Activated naive CD8-positive, alpha-beta T cell treated with anti-CD3 and anti-CD28 coated beads, Interleukin-2, amount 10 ng/mL, durations not matched to agents 7 days and 5 days (primary cell): ENCODE data around the gene LRRC72. TPM values are rescaled to one million over a fixed set of nuclear protein-coding genes. Genes with fewer than 3 reads are reported as not detected.
"Not testable (repeated sequence)": the region's sequence is repeated elsewhere in the genome, so short reads cannot be mapped to it uniquely, and the experiment has no call there.

Experiments used
- ATAC-seq: fragments of 150-1000 bp; cut with Tn5 transposase; one replicate; pipeline ENCODE4 v1.10.0; 2021; ENCODE audit warnings: low read depth, moderate library complexity
- POLR2A ChIA-PET: fragments of 350-600 bp; sonication (Branson Sonifier 250); formaldehyde crosslinking; loops from one replicate; lab custom pipeline; 2021; ENCODE audit warnings: antibody characterized with exemption; lab: Charles Lee
- DNase-seq: peaks from one replicate; pipeline ENCODE4 v3.0.0; 2021
- H3K27ac Mint-ChIP-seq: one replicate; pipeline ENCODE4 v1.8.0; 2022; ENCODE audit warnings: mild to moderate bottlenecking, mixed read lengths
- H3K27me3 Mint-ChIP-seq: one replicate; pipeline ENCODE4 v1.8.0; 2022; ENCODE audit warnings: mild to moderate bottlenecking, moderate library complexity, mixed read lengths
- H3K36me3 Mint-ChIP-seq: one replicate; pipeline ENCODE4 v1.8.0; 2021; ENCODE audit warnings: mild to moderate bottlenecking, mixed read lengths
- H3K4me1 Mint-ChIP-seq: one replicate; pipeline ENCODE4 v1.8.0; 2021; ENCODE audit warnings: mixed read lengths
- H3K4me3 Mint-ChIP-seq: one replicate; pipeline ENCODE4 v1.8.0; 2022; ENCODE audit warnings: mild to moderate bottlenecking, moderate library complexity, mixed read lengths
- H3K9me3 Mint-ChIP-seq: one replicate; pipeline ENCODE4 v1.8.0; 2021; ENCODE audit warnings: mixed read lengths
- total RNA-seq, 2 experiments: library from RNA; stranded (reverse); gene quantifications; one replicate each; pipeline ENCODE4 v1.2.3, GENCODE V29; 2021

Gene LRRC72
- total RNA-seq: not detected

DNA sequence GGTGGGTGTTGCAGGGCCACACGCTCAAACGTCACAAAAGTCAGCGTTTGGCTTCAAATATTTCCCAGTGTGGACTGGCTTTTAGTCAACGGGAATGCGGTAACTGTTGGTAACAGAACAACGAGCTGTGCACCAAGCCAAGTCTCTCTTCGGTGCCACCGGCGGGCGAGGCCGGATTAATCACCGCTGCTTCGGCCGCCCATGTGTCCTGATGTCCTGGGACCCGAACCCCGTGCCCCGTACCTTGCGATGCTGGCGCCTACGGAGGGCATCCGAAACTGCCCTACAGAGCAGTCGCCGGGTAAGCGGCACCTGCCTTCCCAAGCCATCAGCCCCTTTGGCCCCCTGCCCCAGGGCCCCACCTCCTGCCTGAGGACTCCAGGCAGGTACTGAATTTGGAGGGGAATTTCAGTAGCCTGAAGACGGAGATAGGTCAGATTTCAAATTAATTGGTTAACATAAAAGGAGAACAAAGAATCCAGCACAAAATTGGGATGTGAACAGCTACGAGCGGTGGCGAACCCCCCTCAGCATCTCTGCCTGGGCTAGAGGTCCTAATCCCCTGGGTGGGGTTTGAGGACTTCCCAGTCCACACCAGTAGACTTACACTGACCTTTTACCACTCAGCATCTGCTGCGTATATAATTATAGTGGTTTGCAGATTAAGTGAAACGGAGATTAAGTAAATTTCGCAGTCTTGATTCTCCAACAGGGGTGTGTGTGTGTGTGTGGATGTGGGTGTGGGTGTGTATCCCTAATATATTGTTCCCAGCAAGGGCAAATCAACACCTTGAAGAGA lies at the start of gene LRRC72:
TSS of gene LRRC72 (plus strand) at position 84 of the 799 bp plus-strand sequence. CDS start at position 212, 128 bp downstream.
- H3K27me3 Mint-ChIP-seq: peaks cover 3% of the 10 kb centered on the region
- no peak within 1 kb of the TSS for H3K27ac Mint-ChIP-seq
- DNase-seq (no peak), ATAC-seq (no peak)
- no peaks in the 10 kb centered on the region for H3K4me1 Mint-ChIP-seq
- H3K9me3 Mint-ChIP-seq: no peaks in the 10 kb centered on the region
- POLR2A ChIA-PET: no interaction called here
- no peaks in the 10 kb centered on the region for H3K36me3 Mint-ChIP-seq
- H3K4me3 Mint-ChIP-seq: no peak within 1 kb of the TSS

DNA sequence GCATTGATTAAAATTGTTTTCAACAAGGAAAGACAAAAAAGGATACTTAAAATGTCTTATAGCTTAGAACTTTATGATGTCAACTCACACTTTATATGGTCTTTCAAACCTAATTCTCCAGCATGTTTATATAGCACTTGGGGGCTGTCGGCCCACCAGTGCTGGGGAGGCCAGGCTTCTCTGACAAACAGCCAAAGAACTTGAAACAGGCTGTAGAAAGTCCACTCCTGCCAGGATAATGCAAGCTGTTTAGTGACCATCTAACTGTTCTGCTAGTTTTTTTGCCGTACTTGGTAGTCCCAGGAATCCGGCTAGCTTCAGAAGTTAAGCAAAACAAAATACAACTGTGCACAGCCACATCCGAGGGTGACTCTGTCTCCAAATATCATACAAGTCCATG lies 47.5 kb upstream of the LRRC72 start:
- no peak for ATAC-seq
- H3K36me3 Mint-ChIP-seq: no peaks in the 10 kb centered on the region

DNA sequence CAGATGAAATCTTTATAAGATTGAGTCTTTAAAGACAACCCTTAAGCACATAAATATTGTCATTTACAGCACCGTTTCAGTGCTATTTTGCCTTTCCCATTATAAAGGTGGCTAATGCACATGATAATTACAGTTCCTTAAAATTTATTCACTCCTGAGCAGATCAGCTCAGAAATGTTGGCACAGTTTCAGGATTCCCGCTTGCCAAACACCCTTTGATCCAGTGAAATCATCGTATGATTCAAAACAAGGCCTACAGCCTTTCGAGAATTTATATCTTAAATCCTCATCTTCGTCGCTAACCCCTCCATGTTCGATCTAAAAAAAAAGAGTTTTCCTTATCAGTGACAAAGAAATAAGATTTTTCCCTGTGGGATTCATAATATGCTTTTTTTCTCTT lies 47.0 kb upstream of the LRRC72 start:
- no peaks in the 10 kb centered on the region for H3K9me3 Mint-ChIP-seq

More for the DNA sequence above, 47.5 kb upstream of the LRRC72 start:
- POLR2A ChIA-PET: no interaction called here
- no peak overlapping the region for H3K4me3 Mint-ChIP-seq
- no peaks in the 10 kb centered on the region for H3K4me1 Mint-ChIP-seq
- no peaks in the 10 kb centered on the region for H3K9me3 Mint-ChIP-seq
- peaks cover 6% of the 10 kb centered on the region for H3K27me3 Mint-ChIP-seq
- H3K27ac Mint-ChIP-seq: no peak overlapping the region
- no peak for DNase-seq

DNA sequence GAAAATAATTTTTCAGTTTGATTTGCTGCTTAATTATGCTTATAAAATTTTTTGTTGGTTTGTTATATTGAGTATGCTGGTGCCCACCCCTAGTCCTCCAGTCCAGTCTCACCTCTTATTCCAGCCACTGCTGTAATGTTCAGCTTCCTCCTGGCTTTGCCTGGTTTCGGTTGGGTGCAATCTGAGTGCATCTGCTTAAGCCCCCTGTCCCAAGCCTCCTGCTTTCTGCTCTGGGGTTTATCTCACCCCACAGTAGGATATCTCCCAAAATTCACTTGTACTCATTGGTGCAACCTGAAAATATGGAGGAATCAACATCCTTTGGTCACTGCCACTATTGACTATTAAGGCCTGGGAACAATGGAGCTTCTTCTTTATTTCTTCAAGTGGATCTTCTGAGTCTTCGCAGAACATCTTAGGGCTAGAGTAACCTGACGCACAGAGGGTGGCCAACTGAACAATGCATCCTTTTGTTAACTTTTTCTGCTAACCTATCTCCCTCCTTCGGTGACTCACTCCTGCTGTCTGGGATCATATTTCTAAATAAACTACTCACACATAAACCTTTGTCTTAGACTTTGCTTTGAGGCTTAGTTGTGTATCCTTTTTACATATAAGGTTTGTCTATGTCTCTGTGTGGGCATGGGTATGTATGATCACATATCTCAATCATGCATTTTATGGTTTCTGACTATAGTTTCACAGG lies 42.0 kb upstream of the LRRC72 start:
- no peak overlapping the region for H3K4me3 Mint-ChIP-seq
- DNase-seq (no peak), ATAC-seq (no peak)
- H3K27ac Mint-ChIP-seq: no peak overlapping the region
- no peaks in the 10 kb centered on the region for H3K4me1 Mint-ChIP-seq
- H3K9me3 Mint-ChIP-seq: no peaks in the 10 kb centered on the region
- POLR2A ChIA-PET: no interaction called here
- H3K36me3 Mint-ChIP-seq: no peaks in the 10 kb centered on the region
- H3K27me3 Mint-ChIP-seq: no peaks in the 10 kb centered on the region

More for the DNA sequence above, 47.0 kb upstream of the LRRC72 start:
- no peaks in the 10 kb centered on the region for H3K4me1 Mint-ChIP-seq
- H3K4me3 Mint-ChIP-seq: no peak overlapping the region
- POLR2A ChIA-PET: no interaction called here
- no peak overlapping the region for H3K27ac Mint-ChIP-seq
- DNase-seq: no peak
- no peak for ATAC-seq
- no peaks in the 10 kb centered on the region for H3K36me3 Mint-ChIP-seq
- peaks cover 6% of the 10 kb centered on the region for H3K27me3 Mint-ChIP-seq

DNA sequence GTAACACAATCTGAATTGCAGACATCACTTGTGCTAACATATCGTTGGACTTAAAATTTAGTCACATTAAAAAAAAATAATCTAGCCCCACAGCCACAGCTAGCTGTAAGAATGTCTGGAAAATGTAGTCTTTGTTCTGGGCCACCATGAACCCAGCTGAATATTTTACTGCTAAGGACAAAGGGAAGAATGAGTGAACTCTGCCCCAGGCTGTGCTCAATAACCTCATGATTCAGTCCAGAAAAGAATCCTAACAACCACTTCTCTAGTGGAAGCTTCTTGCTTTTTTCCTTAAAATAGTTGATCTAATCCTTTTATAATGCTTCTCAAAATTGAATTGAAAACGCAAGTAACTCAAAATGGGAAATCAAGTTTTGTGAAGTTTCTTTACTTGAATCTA lies 35.5 kb upstream of the LRRC72 start:
- no peaks in the 10 kb centered on the region for H3K9me3 Mint-ChIP-seq
- no peak for DNase-seq
- H3K27ac Mint-ChIP-seq: no peak overlapping the region
- peaks cover 2% of the 10 kb centered on the region for H3K27me3 Mint-ChIP-seq
- H3K4me1 Mint-ChIP-seq: peaks cover 5% of the 10 kb centered on the region
- ATAC-seq: no peak
- H3K36me3 Mint-ChIP-seq: no peaks in the 10 kb centered on the region
- POLR2A ChIA-PET: no interaction called here
- no peak overlapping the region for H3K4me3 Mint-ChIP-seq

DNA sequence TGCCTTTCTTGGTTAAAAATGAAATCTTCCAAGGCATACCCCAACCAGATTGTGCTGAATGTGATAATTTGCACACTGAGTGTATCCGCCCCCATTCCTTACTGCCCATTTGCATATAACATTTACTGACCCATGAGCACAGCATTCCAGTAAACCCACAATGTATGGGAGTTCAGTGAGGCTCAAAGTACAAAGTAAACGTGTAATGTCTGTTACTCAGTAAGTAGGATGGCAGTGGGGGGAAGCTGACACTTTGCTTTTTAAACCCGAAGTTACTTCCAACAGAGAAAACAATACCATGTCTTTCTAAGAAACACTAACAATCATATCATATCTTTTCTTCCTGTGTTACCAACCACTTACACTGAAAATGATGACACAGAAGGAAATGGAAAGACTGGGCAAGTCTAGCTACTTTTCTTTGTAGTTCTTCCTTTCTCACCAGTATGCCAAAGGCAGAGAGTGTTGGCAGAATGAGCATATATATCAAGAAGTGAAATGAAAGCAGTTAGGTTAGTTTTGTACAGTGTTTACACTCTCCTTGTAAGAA lies 34.0 kb upstream of the LRRC72 start:
- no peaks in the 10 kb centered on the region for H3K9me3 Mint-ChIP-seq
- H3K4me3 Mint-ChIP-seq: no peak overlapping the region
- H3K27ac Mint-ChIP-seq: no peak overlapping the region
- peaks cover 5% of the 10 kb centered on the region for H3K4me1 Mint-ChIP-seq
- no peaks in the 10 kb centered on the region for H3K36me3 Mint-ChIP-seq
- POLR2A ChIA-PET: no interaction called here
- no peak for DNase-seq
- peak; percentile 63 for ATAC-seq
- peaks cover 5% of the 10 kb centered on the region for H3K27me3 Mint-ChIP-seq

DNA sequence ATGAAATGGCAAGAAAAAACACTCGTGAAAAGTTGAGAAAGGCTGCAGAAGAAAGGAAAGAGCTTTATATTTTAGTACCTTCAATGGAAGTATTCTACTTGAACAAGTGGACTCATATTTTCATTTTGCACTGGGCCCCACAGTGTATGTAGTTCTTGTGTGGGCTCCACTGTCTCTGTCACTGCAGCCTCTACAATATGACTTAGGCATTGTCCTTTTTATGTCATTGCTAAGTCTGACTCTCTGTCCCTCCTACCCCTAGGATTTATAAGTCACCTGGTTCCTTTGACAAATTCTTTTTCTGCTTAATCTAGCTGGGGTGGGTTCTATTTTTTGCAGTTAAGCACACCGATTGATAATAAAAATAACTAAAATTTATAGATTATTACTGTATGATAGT lies 33.4 kb upstream of the LRRC72 start:
- Mint-ChIP-seq H3K27ac (no peak overlapping the region), H3K9me3 (no peaks in the 10 kb centered on the region), H3K4me3 (no peak overlapping the region), H3K4me1 (peaks cover 5% of the 10 kb centered on the region), H3K27me3 (peaks cover 5% of the 10 kb centered on the region), H3K36me3 (no peaks in the 10 kb centered on the region)
- no peak for ATAC-seq
- POLR2A ChIA-PET: no interaction called here
- no peak for DNase-seq

DNA sequence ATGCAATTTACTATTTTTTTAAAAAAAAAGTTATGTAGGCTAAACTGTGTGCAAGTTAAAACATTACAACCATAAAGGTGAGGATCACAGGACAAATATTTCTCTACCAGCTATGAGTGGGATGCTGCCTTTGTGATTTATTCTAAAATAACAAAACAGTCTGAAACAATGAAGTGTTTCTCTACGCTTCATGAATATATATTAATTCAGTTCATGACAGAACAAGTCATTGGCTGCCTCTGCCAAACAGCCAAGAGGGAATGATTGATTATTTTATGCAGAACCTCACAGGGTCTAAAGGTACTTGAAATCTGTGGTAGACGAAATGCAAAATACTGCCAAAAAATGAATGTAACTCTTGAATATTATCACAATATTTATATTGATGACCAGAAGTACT lies 32.1 kb upstream of the LRRC72 start:
- no peak overlapping the region for H3K27ac Mint-ChIP-seq
- POLR2A ChIA-PET: no interaction called here
- peaks cover 8% of the 10 kb centered on the region for H3K27me3 Mint-ChIP-seq
- H3K4me3 Mint-ChIP-seq: no peak overlapping the region
- DNase-seq: no peak
- no peak for ATAC-seq
- H3K9me3 Mint-ChIP-seq: no peaks in the 10 kb centered on the region
- peaks cover 5% of the 10 kb centered on the region for H3K4me1 Mint-ChIP-seq
- H3K36me3 Mint-ChIP-seq: no peaks in the 10 kb centered on the region

DNA sequence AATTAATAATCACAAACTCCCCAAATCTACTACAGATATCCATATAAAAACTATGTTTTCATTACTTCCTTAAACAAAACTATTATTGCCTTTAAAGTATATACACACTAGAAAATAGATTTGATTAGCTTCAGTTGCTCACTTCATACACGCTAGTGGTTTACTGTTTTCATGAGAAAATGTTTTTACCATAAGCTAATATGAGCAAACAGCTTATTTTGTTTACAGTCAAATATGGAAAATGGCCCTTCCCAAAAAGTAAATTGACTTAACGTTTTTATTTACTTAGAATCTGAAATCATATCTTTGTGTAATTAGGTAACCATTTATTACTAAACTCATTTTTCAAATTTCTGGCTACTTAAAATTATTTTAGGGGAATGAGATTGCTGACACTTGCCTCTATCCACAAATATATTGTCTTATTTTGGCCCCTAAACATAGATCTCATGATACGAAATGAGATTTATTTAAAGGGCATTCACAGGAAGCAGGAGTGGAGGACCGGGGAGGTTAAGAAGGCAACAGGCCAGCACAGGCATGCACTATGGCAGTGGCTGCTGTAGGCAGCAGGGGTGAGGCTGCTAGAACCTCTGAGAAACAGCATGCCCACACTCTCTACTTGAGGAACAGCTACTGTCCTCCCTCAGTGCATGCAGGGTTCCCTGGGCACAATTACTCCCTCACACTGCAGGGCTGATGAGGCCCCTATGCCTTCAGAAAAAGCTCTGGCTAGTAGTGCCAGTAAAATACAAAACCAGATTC lies 31.5 kb upstream of the LRRC72 start:
- no peak for DNase-seq
- Mint-ChIP-seq H3K4me3 (no peak overlapping the region), H3K27ac (no peak overlapping the region), H3K4me1 (peaks cover 5% of the 10 kb centered on the region), H3K27me3 (peaks cover 8% of the 10 kb centered on the region), H3K36me3 (no peaks in the 10 kb centered on the region), H3K9me3 (no peaks in the 10 kb centered on the region)
- ATAC-seq: no peak
- POLR2A ChIA-PET: no interaction called here

DNA sequence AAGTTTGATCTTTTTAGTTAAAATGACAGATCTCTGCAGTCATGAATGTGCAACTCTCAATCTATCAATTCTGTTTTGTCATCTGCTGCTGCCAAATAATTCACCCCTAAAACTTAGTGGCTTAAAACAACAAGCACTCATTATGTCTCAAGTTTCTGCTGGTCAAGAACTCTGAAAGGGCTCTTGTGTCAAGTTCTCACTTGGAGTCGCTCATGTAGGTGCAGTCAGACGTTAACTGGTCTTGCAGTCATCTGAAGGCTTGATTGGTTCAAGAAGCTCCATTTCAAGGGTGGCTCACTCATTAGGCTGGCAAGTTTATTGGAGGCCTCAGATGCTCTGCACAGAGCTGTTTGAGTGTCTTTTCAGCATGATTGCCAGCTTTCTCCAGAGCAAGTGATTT lies 28.5 kb upstream of the LRRC72 start:
- Mint-ChIP-seq H3K27me3 (peaks cover 9% of the 10 kb centered on the region), H3K27ac (no peak overlapping the region), H3K36me3 (no peaks in the 10 kb centered on the region), H3K4me1 (no peaks in the 10 kb centered on the region), H3K9me3 (no peaks in the 10 kb centered on the region), H3K4me3 (no peak overlapping the region)
- no peak for DNase-seq
- ATAC-seq: no peak
- POLR2A ChIA-PET: no interaction called here

DNA sequence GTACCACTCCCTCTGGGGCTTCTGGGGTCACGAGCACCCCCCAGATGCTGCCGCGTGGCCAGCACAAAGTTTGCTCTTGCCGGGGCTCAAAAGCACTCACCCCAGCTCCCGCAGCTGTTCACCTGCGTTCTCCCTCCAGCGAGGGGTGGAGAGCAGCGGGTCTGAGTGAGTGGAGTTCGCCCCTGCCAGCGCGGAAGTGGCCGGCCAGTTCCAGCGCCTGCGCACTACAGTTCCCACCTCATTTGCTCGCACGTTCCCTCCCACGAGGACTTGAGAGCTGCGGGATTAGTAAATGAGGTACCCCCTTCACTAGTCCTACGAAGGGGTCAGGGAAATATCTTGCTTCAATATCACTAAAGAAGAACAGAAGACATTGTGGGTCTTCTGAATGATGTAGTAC lies 24.3 kb upstream of the LRRC72 start:
- Mint-ChIP-seq H3K27ac (no peak overlapping the region), H3K9me3 (peaks cover 2% of the 10 kb centered on the region), H3K4me1 (no peaks in the 10 kb centered on the region), H3K4me3 (no peak overlapping the region), H3K27me3 (peaks cover 11% of the 10 kb centered on the region), H3K36me3 (no peaks in the 10 kb centered on the region)
- POLR2A ChIA-PET: no interaction called here
- DNase-seq (no peak), ATAC-seq (no peak)

DNA sequence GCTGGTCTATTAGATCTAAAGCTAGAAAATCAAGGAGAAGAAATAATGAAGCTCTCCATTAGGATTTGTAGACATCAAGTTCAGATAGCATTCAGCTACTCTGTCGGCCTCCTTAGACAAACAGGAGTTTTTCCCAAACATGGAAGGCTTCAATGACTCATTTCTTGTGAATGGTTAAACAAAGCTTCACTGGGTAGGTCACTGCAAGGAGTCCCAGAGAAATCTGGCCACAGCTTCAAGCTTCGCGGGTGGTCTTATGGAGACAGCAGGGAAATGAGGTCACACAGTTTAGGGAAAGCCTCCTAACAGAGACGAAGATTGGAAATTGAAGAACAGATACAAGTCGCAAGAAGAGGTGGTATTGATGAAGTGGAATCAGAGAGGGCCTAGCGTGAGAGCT lies 22.6 kb upstream of the LRRC72 start:
- Mint-ChIP-seq H3K4me3 (no peak overlapping the region), H3K36me3 (no peaks in the 10 kb centered on the region), H3K27ac (no peak overlapping the region), H3K9me3 (peaks cover 4% of the 10 kb centered on the region), H3K4me1 (no peaks in the 10 kb centered on the region), H3K27me3 (peaks cover 10% of the 10 kb centered on the region)
- no peak for ATAC-seq
- POLR2A ChIA-PET: no interaction called here
- DNase-seq: no peak

DNA sequence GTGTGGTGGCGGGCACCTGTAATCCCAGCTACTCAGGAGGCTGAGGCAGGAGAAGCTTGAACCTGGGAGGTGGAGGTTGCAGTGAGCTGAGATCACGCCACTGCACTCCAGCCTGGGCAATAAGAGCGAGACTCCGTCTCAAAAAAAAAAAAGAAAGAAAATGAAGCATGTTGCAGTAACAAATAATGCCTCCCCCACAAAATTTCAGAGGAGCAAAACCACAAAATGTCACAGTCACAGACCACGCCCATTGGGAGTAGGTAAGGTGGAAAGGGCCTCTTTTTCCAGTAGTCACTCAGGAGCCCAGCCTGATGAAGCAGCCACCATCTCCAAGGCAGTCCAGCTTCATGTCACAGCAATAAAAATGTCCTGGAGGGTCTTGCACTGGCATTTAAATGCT lies 20.2 kb upstream of the LRRC72 start:
- H3K9me3 Mint-ChIP-seq, H3K4me1 Mint-ChIP-seq, DNase-seq, H3K27me3 Mint-ChIP-seq, ATAC-seq, H3K36me3 Mint-ChIP-seq, H3K4me3 Mint-ChIP-seq, POLR2A ChIA-PET, H3K27ac Mint-ChIP-seq: not testable (repeated sequence)
